ENCODE results near the gene BCL11B.

Gene BCL11B

DNA sequence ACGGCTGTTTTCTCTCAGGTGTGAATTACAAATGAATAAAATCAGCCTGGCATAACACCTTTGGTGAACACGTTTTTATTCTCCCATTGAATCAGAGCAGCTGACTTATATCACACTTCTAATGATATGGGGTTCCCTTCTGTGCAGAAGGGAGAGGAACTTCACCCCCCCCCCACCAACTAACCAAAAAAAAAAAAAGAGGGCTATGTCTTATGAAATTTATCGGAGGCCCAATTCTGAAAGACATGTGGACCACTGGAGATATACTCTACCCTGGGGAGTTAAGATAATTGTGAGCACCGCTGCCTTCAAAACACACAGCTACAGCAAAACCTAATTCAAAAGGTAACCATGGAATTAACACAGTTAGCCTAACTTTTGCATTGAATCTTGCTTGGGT is 4.6 kb downstream of the BCL11B start:
- DNase-seq, result no peak

GRCh38 chr14:99266181-99267178 is 5.5 kb downstream of the BCL11B start:
- peak; percentile 51 for DNase-seq

DNA sequence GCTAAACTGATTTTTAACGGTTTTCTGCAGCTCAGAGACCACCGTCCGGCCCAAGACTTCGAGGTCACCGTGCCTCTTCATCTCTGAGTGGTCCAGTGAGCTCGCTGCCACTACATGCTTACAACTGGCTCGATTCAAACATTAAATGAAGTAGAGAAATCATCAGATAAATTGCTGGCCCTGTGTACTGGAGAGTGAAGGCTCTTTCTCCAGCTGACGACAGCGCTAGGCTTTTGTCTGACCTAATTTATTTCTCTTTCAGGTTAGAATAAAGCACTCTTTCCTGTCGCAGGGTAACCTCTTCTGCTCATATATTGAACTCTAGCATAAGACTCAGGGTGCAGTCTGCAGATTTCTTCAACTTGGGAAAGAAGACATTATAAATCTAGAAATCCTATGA is 6.4 kb downstream of the BCL11B start:
- no peak for DNase-seq

- no peak for DNase-seq
Measured at GRCh38 chr14:99264691-99265450, 7.1 kb downstream of the BCL11B start.

DNA sequence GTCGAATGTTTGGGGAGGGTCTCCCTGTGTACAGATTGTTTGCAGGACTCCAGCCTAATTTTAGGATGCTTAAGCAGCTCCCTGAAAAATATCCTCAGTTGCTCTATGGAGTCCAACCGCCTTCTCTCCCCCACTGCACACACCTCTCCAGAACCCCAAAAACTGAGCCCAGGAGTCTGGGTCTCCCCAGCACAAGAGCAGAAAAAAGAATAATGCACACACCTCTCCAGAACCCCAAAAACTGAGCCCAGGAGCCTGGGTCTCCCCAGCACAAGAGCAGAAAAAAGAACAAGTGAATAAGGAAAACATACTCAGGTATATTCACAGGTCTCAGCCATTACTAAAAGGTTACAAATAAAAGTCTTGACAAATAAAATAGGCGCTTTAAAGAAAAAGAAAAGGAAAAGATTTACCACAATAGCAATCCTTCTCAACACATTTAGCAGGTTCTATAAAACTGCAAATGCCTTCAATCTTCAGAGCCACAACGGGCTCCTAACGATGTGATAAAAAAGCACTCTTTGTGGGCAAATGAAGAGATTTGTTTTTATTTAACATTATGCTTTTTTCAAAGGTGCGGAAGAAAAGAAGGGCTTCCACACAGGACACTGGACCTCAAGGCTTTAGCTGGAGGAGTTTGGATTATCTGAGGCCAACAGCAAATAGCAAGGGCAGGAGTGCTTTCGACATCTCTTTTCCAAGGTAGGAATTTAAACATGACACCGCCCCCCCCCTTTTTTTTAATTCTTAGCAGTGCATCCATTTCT is 8.2 kb downstream of the BCL11B start:
- DNase-seq, result no peak

DNA sequence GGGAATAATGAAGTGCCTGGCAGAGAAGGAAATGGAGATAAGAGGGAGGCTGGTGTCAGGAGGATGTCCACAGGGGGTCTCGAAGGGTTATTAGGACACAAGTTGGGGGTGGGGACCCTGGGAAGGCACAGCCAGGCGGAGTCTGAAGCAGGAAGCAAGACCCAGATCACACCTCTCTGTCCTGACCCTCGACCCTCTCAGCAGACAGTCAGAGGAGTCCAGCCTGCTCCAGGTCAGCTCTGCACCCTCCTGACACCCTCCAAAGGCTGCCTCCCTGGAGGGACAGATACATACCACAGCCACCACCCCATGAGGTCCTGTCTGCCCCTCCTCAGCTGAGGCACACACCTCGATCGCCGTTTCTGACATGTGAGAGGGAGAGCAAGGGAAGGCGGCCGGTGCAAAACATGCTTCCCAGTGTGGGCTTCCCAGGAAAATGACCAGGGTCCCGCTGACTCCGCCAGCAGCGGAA is 9.0 kb downstream of the BCL11B start:
- DNase-seq, result no peak

DNA sequence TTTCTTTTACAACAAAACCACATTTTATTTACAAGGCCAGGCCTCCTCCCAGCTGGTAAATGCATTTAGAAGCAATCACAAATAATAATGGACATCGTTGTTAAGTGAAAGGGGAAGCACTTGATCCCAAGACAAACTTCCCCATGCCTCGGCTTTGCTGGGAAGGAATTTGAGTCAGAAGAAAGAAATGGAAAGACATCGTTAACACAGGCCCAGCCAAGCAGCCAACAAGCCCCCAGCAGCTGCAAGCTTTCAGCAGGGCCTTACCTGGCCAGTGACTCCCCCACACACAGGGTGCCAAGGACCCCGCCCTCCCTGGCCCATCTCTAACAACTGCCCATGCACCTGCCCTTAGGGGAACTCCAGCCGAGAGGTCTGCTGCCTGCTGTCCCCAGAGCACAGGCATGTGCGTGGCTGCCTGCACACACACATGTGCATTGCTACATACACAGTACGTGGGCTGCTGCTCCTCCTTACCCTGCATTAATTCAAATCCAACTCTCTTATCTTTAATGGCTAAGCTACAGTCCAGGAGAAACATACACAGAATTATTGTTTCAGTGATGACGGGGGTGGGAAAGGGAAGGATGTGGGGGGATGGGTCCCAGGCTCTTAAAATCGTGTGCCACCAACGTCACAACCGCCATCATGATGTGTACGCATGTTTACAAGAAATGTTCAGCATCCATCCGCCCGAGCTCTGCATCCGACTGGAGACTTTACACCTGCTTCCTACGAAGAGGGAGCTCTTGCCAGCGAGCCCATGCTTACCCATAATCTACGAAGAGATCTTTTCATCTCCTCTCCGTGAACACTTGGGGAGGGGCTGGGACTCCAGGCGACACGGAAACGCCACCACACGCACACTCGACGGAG is 9.8 kb downstream of the BCL11B start:
- no peak for DNase-seq

DNA sequence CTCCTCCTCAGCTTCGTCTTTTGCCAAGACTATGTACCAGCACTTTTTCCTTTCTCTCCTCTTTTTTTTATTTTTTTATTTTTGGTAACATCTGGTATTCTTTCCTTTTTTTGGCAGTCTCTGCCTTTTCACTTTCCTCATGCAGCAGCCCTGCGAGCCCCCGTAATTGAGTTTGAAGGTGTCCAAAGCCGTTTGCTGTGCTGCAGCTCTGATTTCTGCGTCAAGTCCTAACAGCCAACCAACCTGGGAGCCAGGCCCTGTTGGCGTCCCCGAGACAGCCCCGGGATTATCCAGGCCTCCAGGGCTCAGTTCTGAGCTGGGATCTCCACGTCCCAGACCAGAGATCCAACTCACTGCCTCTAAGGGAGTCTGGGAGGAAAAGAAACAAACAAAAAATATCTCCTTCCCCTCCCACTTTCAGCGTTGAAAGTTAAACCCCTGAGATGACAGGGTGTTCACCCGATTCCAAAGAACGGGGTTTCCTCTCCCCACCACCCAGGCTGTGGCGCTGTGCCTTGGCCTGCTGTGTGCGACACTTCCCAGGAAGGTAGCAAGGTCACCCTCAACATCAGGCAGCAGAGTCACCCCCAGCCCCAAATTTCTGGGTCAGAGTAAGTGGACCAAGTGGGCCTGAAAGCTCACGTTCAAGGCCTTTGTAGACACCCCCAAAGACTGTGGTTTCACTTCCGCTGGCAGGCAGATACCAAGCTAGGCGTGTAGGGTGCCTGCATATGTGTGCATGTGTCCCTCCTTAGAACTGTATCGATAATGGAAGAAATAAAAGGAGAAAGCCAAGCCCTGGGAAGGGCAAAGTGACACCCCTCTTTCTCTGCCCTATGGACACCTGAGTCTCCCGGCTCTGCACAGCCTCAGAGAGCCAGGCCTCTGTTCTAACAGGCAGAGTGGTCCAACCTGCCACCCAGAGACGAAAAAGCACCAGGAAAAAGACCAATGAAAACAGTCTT is 11.1 kb downstream of the BCL11B start:
- no peak for DNase-seq

- no peak for DNase-seq
Measured at GRCh38 chr14:99260116-99260515, 11.9 kb downstream of the BCL11B start.

DNA sequence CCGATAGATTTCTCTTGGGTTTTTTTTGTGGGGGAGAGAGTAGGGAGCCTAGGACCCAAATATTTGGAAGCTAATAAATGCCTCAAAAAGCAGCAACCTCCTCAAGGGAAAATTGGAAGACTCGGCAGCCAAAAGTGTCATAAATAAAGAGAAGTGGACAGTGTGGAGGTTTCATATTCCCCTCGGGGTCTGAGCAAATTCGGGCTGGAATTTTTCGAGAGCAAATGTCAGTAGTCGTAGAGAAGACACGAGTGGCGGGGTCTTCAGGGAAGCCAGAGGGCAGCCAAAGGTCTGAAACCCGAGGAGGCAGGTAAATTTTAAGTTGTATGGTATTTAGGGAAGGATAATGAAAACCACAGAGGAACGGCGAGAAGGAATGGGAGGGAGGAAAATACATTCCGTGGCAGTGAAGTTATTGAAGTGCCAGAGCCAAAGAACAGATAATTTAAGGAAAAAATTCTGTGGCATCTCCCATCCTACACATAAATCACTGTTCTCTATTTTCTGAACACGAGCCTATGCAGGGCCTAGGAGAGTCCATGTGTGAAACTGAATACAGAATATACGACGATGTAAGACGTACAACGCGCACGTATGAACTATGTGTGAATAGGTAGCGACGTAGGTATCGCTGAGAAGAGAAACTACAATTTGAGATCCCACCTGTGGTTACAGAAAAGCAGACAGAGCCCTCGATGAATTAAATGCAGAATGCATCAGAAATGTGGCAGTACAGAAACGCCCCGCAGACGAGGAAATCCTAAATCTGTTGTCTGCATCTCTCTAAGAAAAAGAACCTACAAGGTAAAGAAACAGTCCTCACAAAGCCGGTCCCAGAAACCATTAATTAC is 12.9 kb downstream of the BCL11B start:
- DNase-seq, result no peak

DNA sequence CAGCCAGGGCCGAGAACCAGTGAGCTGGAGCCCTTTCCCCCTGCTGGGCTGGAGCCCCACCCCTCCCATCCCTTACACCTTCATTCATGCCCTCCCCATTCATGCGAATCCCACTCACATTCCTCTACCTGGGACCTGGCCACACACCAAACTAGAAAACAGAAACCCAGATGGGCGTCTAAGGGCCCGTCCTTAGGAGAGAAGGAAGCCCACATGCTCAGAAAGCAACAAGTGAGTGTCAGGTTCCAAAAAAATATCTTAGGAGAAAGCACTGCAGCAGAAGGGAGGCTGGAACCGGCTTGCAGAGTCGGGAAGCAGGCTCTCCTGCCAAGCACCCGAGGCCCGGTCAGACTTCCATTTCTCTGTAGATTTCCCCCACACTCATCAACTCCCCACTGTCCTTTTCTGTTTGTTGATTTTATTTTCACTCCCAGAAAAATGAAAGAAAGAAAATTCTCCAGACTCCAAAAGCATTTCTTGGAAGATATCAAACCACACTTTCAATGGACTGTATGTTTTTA is 13.6 kb downstream of the BCL11B start:
- no peak for DNase-seq

- DNase-seq, result no peak
Measured at GRCh38 chr14:99257673-99258221, 14.2 kb downstream of the BCL11B start.

- no peak for DNase-seq
Measured at GRCh38 chr14:99257122-99257672, 14.8 kb downstream of the BCL11B start.

- no peak for DNase-seq
Measured at GRCh38 chr14:99256483-99256874, 15.5 kb downstream of the BCL11B start.

DNA sequence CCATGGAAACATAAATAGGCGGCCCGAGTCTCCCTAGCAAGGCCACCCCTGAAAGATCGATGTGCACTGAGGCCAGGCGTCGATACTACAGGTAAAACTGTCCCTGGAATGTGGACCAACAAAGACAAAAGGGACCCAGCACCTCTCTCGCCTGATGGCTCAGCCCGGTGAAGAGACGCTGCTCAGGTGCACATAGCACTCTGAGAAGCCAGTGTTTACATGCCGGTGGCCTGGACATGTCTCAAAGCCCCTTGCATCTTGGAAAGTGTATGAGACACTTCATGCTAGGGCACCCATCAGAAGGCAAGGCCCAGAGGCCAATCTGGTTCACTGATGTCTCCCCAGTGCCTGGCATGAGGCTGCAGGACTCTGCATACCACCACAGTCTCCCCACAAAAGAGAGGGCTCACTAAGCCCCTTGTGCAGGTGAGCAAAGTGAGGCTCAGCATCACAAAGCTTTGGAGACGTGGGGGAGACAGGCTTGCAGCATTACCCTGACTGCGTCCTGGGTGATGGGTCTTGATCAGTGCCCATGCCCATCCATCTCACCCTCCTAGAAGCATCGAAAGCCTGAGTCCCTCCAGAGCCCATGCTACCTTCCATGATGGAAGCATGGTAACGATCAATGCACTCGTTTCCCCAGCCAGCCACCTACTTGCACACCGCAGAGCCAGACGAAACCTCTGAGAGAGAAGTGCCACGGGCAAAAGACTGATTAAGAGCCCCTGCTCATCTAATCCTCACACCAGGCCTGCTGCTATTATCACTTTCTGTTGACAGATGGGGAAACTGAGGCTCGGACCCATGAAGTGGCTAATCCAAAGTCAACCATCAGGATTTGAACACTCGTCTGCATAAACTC is 16.1 kb downstream of the BCL11B start:
- no peak for DNase-seq

DNA sequence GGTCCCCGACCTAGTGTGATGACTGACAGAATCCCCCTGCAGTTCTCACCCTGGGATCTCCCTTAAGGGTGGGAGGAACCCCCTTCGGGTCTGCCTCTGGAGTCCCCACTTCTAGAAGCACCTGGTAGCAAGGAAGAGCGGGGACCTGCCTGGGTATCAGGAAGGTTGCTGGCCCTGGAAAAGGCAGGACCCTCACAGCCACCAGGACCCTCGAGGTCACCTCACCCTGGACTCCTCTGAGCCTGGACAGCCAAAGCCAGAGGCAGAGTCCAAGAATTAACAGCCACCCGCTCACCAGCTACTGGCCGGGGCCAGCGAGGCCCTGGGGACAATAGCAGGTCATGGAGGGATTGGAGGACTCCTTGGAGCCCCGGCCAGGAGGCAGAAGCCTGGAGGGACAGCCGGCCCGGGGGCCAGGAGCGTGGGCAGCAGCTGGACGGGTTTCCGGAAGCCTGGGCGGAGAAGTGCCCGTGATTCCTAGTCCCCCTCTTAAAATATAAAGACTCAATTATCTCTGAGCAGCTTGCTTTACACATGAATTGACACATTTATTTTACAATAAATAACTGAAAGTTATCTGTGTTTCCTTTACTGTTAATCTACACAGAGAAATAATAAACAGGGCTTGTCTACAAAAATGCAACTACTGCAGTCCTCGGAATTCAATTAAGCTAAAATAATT is 17.5 kb downstream of the BCL11B start:
- DNase-seq, result no peak

- DNase-seq, result no peak
Measured at GRCh38 chr14:99253890-99254289, 18.1 kb downstream of the BCL11B start.

Measured in NCI-H2227 treated with DMSO at 0.1 percent for 48 hours (cell line).